Measurements from ENCODE around the gene COL18A1. TPM values are rescaled to one million over a fixed set of nuclear protein-coding genes. Genes with fewer than 3 reads are reported as not detected.
"Not testable (repeated sequence)": the region's sequence is repeated elsewhere in the genome, so short reads cannot be mapped to it uniquely, and the experiment has no call there.

The COL18A1 gene
- total RNA-seq, 1 donor from 2014 or later: 7.8 TPM

- intact Hi-C loops (cut with micrococcal nuclease): loop anchor here (1.0 to 10.0 kb wide), 8 partner anchors 68 to 546 kb away; no protein-coding TSS in a partner anchor
Observed at GRCh38 chr21:45438391-45439145, 33.6 kb downstream of the COL18A1 start.

GRCh38 chr21:45439161-45439872 is 34.4 kb downstream of the COL18A1 start:
- intact Hi-C loops (cut with micrococcal nuclease): loop anchor here (1.0 to 10.0 kb wide), 8 partner anchors 69 to 547 kb away; no protein-coding TSS in a partner anchor

DNA sequence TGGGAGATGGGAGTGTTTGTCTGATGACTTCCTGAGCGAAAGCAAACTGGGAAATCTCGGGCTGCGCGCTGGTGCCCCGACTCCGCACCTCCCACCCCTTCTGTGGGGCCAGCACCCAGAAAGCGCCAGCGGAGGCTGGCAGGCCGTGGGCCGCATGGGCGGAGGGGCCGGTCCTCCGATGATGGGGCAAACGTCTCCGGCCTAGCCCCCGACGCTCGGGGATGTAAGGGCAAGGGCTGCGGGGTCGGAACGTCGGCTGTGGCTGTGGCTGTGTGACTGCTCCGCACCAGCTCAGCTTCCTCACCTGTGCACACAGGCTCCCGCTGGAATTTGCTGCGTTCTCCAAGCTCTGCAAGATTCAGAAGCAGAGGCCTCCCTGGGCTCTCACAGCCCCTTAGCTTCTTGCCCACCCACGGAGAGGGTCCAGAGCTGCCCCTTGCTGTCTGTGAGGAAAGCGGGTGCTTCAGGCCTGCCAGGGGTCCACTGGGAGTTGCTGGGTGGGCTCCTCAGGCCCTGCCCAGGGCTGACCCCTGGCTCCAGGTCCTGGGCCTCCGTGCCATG is 35.0 kb downstream of the COL18A1 start:
- intact Hi-C loops (cut with micrococcal nuclease): loop anchor here (1.0 to 10.0 kb wide), 8 partner anchors 69 to 548 kb away; no protein-coding TSS in a partner anchor

DNA sequence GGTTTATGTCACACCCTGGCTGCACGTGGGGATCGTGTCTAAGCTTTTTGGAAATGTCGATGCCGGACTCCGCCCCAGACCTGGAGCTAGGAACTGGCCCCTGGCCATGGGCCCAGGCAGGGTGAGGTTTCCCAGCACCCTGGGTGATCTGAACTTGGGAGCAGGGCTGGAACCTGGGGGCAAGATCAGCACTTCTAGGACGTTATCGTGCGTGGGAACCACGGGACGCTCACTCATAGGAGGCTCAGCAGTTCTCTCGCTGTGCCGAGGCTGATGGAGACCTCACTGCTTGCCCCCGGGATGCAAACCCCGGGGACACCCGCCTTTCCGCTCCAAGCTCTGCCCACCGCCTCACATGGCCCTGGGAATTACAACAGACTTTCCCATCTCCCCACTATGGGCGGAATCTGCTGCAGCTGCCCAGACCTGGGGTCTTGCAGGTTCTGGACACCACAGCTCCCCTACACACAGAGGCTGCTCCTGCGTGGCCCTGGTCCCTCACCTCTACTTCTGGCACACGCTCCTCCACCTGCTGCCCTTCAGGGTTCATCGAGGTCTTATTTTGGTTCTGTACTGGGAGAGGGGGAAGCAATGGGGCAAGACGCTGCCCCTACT is 35.9 kb downstream of the COL18A1 start:
- intact Hi-C loops (cut with micrococcal nuclease): no loop called here

DNA sequence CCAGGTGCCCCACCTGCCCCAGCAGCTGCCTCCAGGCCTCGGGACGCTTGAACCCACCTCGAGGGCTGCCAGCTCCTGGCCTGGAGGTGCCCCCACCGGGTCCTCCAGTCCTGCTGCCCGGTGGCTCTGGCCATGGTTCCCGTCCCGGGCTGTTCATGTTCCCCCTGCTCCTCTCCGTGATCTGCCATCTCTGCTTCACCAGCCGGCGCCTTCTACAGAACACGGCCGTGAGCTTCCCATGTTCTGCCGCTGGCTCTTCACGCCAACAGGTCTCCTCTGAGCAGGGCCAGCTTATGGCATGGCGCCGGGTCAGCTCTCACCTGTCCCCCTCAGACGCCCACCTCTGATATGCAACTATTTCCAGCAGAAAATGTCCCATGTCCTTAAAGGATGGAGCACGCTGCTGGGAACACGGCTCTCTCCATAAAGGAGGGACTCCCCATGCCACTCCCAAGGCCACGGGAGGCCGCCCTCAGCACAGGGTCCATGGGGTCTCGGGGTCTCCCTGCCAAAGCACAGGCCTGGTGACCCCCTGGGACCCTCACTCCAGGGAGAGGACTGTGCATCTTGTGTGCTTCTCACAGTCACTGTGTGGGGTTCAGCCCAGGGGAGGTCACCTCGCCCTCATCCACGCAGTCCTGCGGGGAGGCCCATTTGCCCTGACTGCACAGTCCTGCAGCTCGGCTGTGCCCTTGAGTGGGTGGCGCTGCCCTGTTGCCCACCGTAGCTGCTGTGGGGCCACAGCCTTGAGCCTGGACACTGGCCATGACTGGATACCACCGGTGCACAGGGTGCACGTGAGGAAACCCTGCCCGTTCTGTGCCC is 36.7 kb downstream of the COL18A1 start:
- intact Hi-C loops (cut with micrococcal nuclease): no loop called here

- intact Hi-C loops (cut with micrococcal nuclease): no loop called here
Observed at GRCh38 chr21:45442276-45442675, 37.3 kb downstream of the COL18A1 start.

- intact Hi-C loops (cut with micrococcal nuclease): not testable (repeated sequence)
Observed at GRCh38 chr21:45442686-45443594, 38.0 kb downstream of the COL18A1 start.

GRCh38 chr21:45443595-45444181 is 38.7 kb downstream of the COL18A1 start:
- intact Hi-C loops (cut with micrococcal nuclease): no loop called here

GRCh38 chr21:45444385-45444784 is 39.4 kb downstream of the COL18A1 start:
- intact Hi-C loops (cut with micrococcal nuclease): no loop called here

- intact Hi-C loops (cut with micrococcal nuclease): no loop called here
Observed at GRCh38 chr21:45445369-45445768, 40.4 kb downstream of the COL18A1 start.

- intact Hi-C loops (cut with micrococcal nuclease): no loop called here
Observed at GRCh38 chr21:45447821-45448220, 42.9 kb downstream of the COL18A1 start.

DNA sequence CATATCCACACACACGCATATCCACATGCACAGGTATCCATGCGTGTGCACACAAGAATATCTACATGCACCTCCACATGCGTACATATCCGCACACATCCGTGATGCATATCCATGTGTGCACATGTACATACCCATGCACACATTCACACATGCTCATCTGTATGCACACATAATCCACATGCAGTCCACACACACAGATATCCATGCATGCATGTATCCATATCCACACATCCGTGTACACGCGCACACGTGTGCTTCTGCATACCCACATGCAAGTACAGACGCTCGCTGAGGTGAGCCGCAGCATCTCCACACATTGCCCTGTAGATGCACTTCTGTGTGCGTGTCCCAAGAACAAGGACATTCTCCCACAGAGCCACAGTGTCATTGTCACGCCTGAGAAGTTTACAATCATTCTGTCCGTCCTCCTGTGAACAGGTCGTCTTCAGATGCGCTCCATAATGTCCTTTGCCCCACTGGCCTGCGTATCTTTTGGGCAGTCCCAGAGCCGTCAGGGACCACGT is 43.4 kb downstream of the COL18A1 start:
- intact Hi-C loops (cut with micrococcal nuclease): no loop called here

DNA sequence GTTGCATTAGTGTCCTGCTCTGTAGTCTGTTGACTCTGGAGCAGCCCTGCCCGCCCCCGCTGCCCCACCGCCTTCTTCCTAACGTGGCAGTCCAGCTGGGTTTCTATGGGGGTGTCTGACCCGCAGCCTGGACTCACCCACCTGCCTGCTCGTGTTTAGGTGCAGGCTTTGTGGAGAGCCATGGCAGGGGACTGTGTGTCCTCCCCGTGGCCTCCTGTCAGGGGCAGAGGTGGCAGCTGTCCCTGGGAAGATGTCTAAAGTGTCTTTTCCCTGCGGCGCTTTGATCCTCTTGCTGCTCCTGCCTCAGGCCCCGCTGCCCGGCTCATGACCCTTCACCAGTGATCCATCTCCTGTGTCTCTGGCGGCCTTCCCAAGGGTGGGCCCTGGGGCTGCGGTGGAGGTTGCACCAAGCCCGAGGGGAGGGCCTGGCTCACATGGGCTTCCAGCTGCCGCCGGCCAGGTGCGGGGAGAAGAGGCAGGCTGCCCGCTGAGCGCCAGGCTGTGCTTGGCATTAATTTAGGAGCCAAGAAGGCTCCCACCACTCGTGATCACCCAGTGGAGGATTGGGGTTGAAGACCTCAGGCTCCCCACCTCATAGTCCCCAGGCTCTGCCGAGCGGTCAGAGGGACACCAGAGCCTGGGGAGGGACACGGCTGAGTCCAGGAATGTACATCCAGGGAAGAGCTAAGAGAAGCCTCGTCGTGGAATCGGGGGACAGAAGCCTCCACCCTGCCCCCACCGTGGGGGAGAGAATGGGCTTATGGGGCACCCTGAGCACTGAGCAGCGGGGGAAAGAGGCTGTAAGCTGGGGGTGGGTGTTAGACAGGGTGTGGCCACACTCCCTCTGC is 44.1 kb downstream of the COL18A1 start:
- intact Hi-C loops (cut with micrococcal nuclease): no loop called here

GRCh38 chr21:45449658-45450422 is 44.9 kb downstream of the COL18A1 start:
- intact Hi-C loops (cut with micrococcal nuclease): no loop called here

GRCh38 chr21:45450423-45451090 is 45.6 kb downstream of the COL18A1 start:
- intact Hi-C loops (cut with micrococcal nuclease): no loop called here

DNA sequence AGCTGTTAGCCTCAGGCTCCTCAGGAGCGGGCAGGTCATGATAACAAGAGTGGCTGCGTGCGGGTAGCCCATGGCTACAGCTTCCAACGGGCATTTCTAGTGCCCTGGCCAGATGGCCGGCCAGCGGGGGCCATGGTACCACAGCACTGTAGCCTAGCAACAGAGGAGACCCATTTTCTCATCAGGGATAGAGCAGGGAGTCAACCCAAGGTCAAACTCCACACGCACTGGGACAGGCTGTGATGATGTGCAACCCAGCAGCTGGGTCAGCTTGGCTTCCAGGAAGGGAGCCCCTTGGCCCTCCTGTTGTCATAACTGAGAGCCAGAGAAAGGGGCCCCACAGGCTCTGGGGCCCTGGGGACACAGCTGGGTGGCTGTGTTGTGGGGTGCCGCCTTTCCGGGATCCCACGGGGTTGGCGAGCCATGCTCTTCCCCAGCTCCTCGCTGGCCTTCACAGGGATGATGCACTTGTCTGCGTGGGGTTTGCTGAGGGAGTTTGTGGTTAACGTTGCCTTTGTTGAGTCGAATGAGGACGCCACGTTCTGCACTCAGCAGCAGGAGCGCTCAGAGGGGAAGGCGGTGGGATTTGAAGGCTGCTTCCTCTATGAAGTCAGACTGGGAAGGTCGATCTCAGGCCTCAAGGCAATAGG is 46.3 kb downstream of the COL18A1 start:
- intact Hi-C loops (cut with micrococcal nuclease): no loop called here
